A172 (cell line): ENCODE results near the gene PKIG. TPM values are rescaled to one million over a fixed set of nuclear protein-coding genes. Genes with fewer than 3 reads are reported as not detected.
A peak's percentile ranks its signal among the peaks of the same experiment; 100 is the strongest.

Experiments
- DNase-seq: peaks from one replicate; pipeline ENCODE4 v3.0.0-alpha.2; 2015; ENCODE audit warnings: low spot score
- total RNA-seq: library from RNA; depleted of rRNA; stranded (reverse); fragments of >200 nt; shearing (Covaris generic); gene quantifications from 2 replicates; pipeline ENCODE4 v1.2.3, GENCODE V29; 2014

The PKIG gene
- total RNA-seq, 1 experiment from 2014 or later = 139 TPM

GRCh38 chr20:44594730-44595129 is 12.4 kb downstream of the PKIG start:
- DNase-seq = peak; percentile 94

GRCh38 chr20:44596010-44596409 is 13.6 kb downstream of the PKIG start:
- peak; percentile 52 for DNase-seq

DNA sequence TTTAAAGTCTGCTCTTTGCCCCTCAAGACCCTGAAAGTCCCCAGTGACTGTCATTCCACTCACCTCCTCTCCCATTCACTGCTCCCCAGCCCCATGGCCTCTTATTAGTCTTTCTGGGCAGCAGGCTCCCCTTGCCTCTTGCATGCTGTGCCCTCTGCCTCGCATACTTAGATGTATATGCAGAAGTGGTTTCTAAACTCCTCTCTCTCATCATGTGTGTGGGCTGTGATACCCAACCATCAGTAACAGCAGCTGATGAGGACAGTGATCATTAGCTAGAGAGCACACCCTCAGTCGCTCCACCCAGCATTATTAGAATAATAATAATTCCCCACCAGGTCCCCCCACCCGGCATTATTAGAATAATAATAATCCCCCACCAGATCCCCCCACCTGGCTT is 14.5 kb downstream of the PKIG start:
- DNase-seq = no peak

GRCh38 chr20:44597516-44597915 is 15.1 kb downstream of the PKIG start:
- DNase-seq = no peak

DNA sequence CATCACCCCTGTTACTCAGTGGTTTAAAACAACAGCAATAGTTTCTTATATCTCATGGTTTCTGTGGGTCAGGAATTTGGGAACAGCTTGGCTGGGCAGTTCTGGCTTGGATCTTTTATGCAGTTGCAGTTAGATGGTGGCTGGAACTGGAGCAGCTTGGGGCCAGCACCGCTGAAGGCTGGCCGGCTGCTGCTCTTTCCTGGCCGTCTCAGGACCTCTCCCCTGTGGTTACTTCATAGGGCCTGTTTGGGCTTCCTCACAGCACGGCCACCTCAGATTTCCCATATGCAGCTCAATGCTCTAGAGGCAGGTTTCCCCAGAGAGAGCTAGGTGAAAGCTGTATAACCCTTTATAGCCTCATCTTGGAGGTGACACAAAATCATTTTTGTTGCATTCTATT is 15.6 kb downstream of the PKIG start:
- DNase-seq = no peak

- peak; percentile 74 for DNase-seq
Observed at GRCh38 chr20:44598423-44599305, 16.3 kb downstream of the PKIG start.

- DNase-seq = no peak
Observed at GRCh38 chr20:44599715-44600114, 17.3 kb downstream of the PKIG start.

- no peak for DNase-seq
Observed at GRCh38 chr20:44600301-44600700, 17.9 kb downstream of the PKIG start.

- no peak for DNase-seq
Observed at GRCh38 chr20:44600758-44601201, 18.4 kb downstream of the PKIG start.

DNA sequence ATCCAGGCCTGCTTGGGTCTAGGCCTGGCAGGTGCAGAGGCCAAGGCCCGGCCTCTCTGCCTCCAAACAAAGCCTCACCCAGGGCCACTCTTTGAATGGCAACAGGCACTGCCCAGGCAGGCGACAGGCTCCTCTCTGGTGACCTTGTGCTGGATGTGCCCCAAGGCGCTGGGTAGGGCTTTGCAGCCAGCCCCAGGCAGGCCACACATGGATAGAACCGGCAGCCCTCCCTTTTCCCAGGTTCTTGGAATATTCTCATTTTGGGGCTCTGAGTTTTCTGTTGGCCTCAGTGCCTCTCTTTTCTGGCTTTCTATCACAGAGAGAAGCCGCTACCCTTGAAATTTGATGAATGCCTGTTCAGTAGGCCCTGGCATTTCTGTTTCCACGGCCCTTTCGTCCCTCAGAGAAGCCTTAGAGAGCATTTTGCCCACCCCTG is 18.9 kb downstream of the PKIG start:
- no peak for DNase-seq

- DNase-seq = peak; percentile 32
Observed at GRCh38 chr20:44601801-44602204, 19.4 kb downstream of the PKIG start.

- no peak for DNase-seq
Observed at GRCh38 chr20:44603327-44603726, 20.9 kb downstream of the PKIG start.

GRCh38 chr20:44606725-44607441 is 24.5 kb downstream of the PKIG start:
- DNase-seq = no peak

DNA sequence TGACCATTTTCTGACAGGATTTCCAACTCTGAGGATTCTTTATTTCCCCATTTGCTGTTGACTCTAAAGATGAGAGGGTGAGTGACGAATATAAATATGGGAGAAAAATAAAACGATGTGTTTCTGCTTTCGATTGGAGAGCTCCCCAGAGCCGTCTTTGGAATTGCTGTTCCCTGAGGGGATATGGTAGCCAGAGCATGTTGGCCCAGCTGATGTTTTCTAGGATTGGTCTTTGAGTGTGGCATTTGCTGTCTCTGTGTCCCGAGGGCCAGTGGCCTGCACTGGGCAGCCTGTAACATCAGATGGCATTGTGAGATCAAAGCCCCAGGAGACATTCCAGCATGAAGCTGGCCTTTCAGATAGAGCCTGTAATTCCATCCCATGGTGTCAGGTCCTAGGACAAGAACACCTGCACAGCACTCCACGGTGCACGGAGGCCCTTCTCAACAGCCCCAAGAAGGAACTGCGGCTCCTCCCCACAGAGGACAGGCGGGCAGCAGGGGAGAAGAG is 26.7 kb downstream of the PKIG start:
- no peak for DNase-seq

DNA sequence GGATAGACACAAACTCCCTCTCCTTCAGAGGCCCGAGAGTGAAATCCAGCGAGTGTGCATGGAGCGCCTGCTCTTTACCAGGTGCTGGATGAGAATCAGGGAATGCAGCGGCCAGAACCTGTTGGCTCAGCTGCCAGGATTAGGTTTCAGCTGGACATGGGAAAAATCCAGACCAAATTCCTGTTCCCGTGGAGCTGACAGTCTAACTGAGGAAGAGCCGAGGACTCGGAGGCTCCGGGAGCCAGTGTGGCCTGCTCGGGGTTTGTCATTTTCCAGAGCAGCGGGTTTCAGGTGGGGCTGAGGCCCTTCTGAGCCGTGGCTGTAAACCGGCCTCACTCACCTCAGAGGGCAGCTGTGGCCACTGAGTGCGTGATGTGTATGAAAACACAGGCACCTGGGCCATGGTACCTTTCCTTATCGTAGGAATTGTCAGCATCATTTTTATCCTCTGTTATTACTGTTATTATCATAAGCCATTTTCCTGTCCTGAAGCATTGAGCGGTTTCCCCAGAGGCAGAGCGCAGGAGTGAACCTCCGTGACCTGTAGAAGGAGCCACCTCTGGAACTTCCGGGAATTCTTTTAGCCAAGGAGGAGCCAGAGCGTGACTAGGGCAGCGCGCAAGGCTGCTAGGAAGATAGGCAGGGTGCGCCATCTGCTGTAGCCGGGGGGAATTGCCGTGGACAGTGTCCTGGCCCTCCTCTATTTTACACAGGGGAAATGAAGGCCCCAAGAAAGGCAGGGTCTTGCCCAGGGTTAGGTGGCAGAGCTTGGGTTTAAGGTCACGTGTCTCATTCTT is 27.3 kb downstream of the PKIG start:
- DNase-seq = peak; percentile 89

DNA sequence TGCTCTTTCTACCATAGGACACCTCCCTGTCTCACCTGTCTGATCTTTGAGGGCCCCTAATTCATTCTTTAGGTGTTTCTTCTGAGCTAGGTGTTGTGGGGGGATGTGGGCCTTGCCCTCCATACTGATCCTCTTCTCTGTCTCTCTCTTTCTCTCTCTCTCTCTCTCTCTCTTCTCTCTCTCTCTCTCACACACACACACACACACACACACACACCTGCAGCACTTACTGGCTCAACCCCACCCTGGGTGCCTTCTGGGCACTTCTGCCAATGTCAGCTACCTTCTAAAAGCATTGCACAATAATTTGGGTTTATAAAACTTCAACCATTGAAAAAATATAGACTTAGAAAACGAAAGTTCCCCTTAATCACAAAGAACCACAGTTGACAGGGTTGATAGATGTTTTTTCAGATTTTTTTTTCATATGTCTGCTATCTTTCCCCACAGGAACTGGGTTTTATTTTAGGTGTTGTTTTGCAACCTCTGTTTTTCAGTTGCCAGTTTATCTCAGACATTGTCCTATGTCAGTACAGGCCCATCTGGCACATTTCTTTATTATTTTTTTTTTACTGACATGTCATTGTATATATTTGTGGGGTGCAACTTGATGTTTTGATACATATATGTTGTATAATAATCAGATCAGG is 28.1 kb downstream of the PKIG start:
- DNase-seq = no peak

- no peak for DNase-seq
Observed at GRCh38 chr20:44613575-44613974, 31.2 kb downstream of the PKIG start.

DNA sequence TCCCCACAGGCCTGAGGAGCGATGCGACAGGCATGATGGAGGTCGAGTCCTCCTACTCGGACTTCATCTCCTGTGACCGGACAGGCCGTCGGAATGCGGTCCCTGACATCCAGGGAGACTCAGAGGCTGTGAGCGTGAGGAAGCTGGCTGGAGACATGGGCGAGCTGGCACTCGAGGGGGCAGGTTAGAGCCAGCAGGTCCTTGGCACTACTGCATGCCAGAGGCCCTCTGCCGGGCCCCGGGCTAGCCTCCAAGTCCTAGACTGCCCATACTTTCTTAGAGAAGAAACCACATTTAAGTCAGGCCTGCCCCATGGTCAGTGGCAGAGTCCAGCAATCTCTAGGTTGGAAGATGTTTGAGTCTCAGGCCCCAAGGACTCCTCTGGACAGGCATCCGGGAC is 32.1 kb downstream of the PKIG start:
- no peak for DNase-seq

- no peak for DNase-seq
Observed at GRCh38 chr20:44615169-44615791, 32.9 kb downstream of the PKIG start.

DNA sequence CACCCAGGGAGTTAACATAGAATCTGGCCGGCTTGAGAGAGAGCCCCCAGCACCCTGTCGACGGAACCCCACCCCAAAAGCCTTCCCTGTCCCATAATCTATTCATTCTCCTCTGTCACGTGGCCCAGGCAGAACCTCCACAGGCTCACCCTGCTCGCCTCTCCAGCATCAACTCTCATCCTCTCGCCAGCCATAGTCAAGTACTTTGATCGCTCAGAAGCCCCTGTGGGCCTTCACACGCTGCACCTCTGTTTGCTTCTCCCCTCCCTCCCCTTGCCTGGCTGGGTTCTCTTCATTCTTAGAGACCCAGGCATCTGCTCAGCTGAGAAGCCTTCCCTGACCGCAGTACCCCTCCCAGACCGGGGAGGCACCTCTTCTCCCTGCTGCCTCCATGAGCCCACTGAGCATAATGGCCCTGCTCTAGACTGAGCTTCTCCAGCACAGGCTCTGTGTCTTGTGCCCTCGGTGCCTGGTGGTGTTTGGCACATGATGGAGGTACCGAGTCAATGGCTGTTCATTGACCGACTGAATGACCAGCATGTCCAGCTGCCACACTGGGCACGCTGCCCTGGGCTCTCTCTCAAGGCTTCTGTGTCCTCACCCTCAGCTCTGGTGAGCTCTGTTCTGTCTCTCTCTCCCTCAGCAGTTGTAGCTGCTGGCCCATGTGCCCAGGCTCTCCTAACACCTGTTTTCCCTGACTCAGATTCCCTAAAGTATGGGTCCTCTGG is 33.7 kb downstream of the PKIG start:
- no peak for DNase-seq
